Eye (tissue), 1 donor: ENCODE data around the gene SEPTIN10.
"Not testable (repeated sequence)": the region's sequence is repeated elsewhere in the genome, so short reads cannot be mapped to it uniquely, and the experiment has no call there.

Experiments
- DNase-seq: peaks from one replicate; pipeline ENCODE4 v3.0.0-alpha.2; 2015

SEPTIN10 gene

GRCh38 chr2:109538546-109538945 lies 75.2 kb downstream of the SEPTIN10 start:
- DNase-seq, result no peak

DNA sequence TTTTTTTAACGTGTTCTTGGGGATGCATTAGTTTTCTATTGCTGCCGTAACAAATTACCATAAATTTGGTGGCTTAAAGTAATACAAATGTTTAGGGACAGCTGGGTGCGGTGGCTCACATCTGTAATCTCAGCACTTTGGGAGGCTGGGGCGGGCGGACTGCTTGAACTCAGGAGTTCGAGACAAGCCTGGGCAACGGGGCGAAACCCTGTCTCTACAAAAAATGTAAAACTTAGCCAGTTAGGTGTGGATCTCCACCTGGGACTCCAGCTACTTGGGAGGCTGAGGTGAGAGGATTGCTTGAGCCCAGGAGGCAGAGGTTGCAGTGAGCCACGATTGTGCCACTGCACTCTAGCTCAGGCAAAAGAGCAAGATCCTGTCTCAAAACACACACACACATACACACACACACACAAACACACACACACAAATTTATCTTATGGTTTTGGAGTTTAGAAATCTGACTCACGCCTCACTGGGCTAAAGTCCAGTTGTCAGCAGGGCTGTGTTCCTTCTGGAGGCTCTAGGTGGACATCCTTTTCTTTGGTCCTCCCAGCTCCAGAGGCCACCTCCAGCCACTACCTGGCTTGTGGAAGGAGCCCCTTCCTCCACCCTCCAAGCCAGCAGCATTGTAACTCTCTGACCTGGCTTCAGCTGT lies 76.1 kb downstream of the SEPTIN10 start:
- DNase-seq, result no peak

DNA sequence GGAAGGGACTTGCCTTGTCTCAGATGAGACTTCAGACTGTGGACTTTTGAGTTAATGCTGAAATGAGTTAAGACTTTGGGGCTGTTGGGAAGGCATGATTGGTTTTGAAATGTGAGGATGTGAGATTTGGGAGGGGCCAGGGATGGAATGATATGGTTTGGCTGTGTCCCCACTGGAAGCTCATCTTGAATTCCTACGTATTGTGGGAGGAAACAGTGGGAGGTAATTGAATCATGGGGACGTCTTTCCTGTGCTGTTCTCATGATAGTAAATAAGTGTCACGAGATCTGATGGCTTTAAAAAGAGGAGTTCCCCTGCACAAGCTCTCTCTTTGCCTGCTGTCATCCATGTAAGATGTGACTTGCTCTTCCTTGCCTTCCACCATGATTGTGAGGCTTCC lies 77.2 kb downstream of the SEPTIN10 start:
- not testable (repeated sequence) for DNase-seq

- no peak for DNase-seq
Observed at GRCh38 chr2:109535217-109535946, 78.4 kb downstream of the SEPTIN10 start.

- DNase-seq, result no peak
Observed at GRCh38 chr2:109533823-109534222, 79.9 kb downstream of the SEPTIN10 start.

- no peak for DNase-seq
Observed at GRCh38 chr2:109532728-109533076, 81.1 kb downstream of the SEPTIN10 start.

GRCh38 chr2:109531896-109532727 lies 81.7 kb downstream of the SEPTIN10 start:
- no peak for DNase-seq

DNA sequence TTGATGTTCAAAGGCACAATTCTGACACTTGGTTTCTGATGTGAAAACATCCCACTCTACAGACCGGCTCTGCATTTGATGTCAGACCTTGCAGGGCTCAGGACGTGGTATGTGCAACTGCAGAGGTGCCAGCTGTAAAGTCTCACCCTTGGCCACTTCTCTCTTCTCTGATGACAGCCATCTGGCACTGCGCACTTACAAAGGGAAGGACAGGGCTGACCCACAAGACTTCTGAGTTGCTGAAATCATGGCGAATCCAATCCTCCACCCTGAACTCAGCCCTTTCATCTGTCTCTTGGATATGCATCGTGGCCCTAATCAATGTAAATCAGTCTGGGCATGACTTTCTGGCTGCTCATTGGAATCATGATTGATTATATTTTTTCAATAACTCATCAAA lies 82.5 kb downstream of the SEPTIN10 start:
- no peak for DNase-seq

GRCh38 chr2:109530712-109531111 lies 83.1 kb downstream of the SEPTIN10 start:
- DNase-seq, result no peak

- no peak for DNase-seq
Observed at GRCh38 chr2:109529532-109530449, 84.0 kb downstream of the SEPTIN10 start.

DNA sequence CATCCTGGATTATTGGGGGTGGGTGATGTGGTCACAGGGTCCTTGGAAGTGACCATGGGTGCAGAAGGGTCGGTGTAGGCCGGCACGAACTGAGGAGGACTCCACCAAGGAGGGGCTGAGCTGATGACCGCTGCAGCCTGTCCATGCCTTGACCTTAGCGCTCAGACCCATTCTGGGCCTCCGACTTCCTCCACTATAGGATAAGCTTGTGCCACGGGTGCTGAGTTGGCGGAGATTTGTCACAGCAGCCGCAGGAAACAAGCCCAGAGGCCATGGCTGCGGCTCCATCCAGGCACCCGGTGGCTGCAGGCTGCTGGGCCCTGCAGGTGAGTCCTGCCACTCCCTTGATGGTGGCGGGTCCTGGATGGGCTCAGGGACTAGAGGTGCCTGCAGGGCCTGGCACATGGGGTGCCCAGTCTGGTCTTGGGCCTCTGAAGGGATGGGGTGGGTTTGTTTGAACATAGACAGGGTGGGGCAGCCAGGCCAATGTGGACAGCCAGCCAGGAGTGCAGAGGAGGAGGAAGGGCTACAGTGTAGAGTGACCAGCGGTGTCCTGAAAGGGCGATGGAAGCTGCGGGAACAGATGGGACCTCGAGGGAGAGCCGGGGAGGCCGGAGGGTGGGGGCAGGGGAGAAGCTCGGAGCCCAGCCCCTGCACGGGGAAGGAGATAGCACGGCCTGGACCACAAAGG lies 84.8 kb downstream of the SEPTIN10 start:
- DNase-seq, result no peak

DNA sequence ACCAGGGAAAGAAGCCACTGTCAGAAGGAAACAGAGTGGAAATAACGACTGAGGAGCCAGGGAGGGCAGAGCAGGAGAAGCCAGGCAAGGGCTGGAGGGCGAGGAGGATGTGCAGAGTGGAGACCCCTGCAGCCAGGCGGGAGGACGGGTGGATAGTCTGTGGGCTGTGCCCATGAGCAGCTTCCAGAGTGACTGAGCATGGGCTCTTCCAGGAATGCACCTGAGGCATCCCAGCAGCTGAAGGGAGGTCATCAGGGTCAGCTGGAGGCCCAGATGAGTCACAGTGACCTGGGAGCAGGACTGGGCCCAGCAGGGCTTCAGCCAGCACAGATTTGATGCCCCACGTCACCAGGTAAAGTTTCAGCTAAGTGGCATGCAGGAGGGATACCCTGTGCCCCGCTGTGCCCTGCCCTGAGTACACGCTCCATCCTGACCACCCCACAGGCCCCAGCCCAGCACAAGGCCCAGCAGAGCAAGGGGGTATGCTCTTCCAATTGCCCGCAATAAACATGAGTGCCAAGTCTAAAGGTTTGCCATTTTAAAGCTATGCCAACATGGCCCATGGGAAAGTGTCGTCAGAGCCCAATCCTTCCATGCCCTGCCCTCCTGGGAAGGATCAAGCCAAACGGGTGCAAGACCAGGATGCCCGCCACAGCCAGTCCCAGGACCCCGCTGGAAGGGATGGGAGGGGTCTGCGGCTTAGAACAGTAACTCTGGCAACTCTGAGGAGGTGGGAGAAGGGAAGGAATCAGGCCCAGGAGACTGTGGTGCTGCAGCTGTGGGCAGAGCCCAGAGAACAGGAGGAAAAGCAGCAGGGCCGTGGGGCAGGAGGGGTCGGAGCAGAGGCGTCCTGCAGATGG lies 85.7 kb downstream of the SEPTIN10 start:
- peak; percentile 46 for DNase-seq

DNA sequence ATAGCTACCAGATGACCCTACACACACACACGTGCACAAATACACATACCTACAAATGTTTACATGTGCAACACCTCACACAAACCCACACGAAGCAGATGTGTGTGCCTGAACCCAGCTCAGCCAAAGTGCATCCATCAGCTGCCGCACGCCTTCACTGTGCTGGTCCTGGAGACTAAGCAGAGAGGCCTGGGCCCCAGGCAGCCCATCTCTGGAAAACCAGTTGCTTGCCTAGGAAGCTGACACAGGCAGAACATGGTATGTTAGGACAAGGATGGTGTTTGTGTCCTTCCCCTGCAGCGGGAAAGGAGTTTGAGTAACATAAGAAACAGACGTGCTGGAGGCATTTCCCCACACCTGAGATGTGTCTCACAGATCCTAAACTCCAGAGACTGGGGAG lies 86.7 kb downstream of the SEPTIN10 start:
- DNase-seq, result no peak

- no peak for DNase-seq
Observed at GRCh38 chr2:109526442-109526970, 87.3 kb downstream of the SEPTIN10 start.

DNA sequence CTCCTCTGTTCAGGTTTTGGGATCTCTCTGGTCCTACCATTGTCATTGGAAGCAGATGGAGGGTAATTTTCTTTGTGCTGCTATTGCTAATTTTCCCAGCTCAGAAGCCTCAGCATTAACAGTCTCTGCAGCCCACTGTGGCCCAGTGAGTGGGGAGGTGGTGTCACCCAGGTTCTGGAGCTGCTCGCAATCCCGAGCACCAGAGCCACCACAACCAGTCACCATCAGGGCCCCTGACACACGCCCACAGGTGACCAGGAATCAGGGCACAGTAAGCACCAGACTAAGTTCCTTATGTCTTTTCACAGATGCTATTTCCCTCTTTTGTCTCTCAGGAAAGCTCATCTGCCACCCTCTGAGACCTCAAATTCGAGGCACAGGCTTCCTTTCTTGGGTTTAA lies 87.9 kb downstream of the SEPTIN10 start:
- DNase-seq, result no peak

GRCh38 chr2:109523536-109524361 lies 90.0 kb downstream of the SEPTIN10 start:
- no peak for DNase-seq

DNA sequence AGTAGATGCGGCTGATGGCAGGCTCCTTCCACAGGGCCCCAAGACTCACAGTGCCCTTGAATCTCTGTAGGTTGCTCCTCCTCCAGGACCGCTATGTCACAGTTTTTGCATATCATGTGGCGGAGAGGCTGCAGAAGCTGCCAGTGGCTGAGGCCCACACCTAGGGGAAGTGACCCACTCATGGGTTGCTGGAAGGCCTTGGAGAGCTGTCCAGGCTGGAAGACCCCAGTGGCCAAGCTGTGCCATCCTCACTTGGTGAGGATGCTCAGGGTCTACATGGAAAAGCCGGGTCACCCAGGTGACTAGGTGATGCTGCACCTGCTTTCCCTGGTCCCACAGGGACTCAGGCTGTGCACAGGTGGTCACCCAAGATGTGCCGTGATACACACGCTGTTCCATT lies 90.6 kb downstream of the SEPTIN10 start:
- DNase-seq, result no peak

- no peak for DNase-seq
Observed at GRCh38 chr2:109522063-109522374, 91.7 kb downstream of the SEPTIN10 start.

GRCh38 chr2:109521233-109522062 lies 92.3 kb downstream of the SEPTIN10 start:
- no peak for DNase-seq
